Endothelial cell (in vitro differentiated cells): ENCODE data around the gene VWF. TPM values are rescaled to one million over a fixed set of nuclear protein-coding genes. Genes with fewer than 3 reads are reported as not detected.

Experiments
- DNase-seq: peaks from one replicate; pipeline ENCODE4 v3.0.0; 2021; ENCODE audit warnings: low spot score
- H3K27ac Mint-ChIP-seq: one replicate; pipeline ENCODE4 v1.8.0; 2021; ENCODE audit warnings: mixed read lengths, inconsistent platforms; ENCODE audit not compliant: unreplicated experiment
- H3K27me3 Mint-ChIP-seq: one replicate; pipeline ENCODE4 v1.8.0; 2021; ENCODE audit warnings: mild to moderate bottlenecking, moderate library complexity, mixed read lengths, inconsistent platforms; ENCODE audit not compliant: unreplicated experiment
- H3K36me3 Mint-ChIP-seq: one replicate; pipeline ENCODE4 v1.8.0; 2021; ENCODE audit warnings: mild to moderate bottlenecking, low read depth, mixed read lengths, inconsistent platforms; ENCODE audit not compliant: unreplicated experiment
- H3K4me1 Mint-ChIP-seq: one replicate; pipeline ENCODE4 v1.8.0; 2021; ENCODE audit warnings: mild to moderate bottlenecking, mixed read lengths, inconsistent platforms; ENCODE audit not compliant: unreplicated experiment
- H3K4me3 Mint-ChIP-seq: one replicate; pipeline ENCODE4 v1.8.0; 2021; ENCODE audit warnings: mild to moderate bottlenecking, mixed read lengths, inconsistent platforms; ENCODE audit not compliant: unreplicated experiment
- H3K9me3 Mint-ChIP-seq: one replicate; pipeline ENCODE4 v1.8.0; 2021; ENCODE audit warnings: mixed read lengths, inconsistent platforms; ENCODE audit not compliant: unreplicated experiment
- CTCF ChIP-seq: fragments of 200-600 bp; sonication (generic); IDR thresholded peaks from one replicate; pipeline ENCODE4 v1.5.0; 2021; ENCODE audit warnings: antibody characterized with exemption; ENCODE audit not compliant: unreplicated experiment
- total RNA-seq: library from RNA; stranded (reverse); fragmentation: NEBNext Ultra II Directional; extraction: Animal tissue kit (Norgen Biotek cat#: 25700); gene quantifications from one replicate; pipeline ENCODE4 v1.2.1, GENCODE V29; 2021; ENCODE audit not compliant: unreplicated experiment

The VWF gene
- total RNA-seq, 1 donor from 2014 or later = 56.0 TPM

DNA sequence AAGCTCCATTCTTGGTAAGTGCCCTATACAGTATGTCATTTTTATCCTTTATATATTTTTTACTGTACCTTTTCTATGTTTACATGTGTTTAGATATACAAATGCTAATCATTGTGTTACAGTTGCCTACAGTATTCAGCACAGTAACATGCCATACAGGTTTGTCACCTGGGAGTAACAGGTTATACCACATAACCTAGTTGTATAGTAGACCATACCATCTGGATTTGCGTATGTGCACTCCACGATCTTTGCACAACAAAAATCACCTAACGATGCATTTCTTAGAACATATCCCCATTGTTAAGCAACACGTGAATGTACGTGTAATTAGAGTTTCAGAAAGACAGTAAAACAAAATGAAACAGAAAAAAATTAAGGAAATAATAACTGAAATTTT, 167.5 kb downstream of the VWF start:
- Mint-ChIP-seq H3K9me3 (no peaks in the 10 kb centered on the region), H3K27ac (no peak overlapping the region), H3K4me1 (no peaks in the 10 kb centered on the region), H3K4me3 (no peak overlapping the region), H3K36me3 (peaks cover 5% of the 10 kb centered on the region), H3K27me3 (no peaks in the 10 kb centered on the region)
- no peak for TF ChIP-seq CTCF
- no peak for DNase-seq

- H3K36me3 Mint-ChIP-seq = peaks cover 7% of the 10 kb centered on the region
- no peaks in the 10 kb centered on the region for H3K27me3 Mint-ChIP-seq
- H3K4me3 Mint-ChIP-seq = no peak overlapping the region
- no peak for TF ChIP-seq CTCF
- H3K27ac Mint-ChIP-seq = no peak overlapping the region
- H3K4me1 Mint-ChIP-seq = no peaks in the 10 kb centered on the region
- no peak for DNase-seq
- no peaks in the 10 kb centered on the region for H3K9me3 Mint-ChIP-seq
Observed at GRCh38 chr12:5954661-5955060, 169.8 kb downstream of the VWF start.

- H3K36me3 Mint-ChIP-seq = peaks cover 7% of the 10 kb centered on the region
- no peak for TF ChIP-seq CTCF
- H3K27ac Mint-ChIP-seq = no peak overlapping the region
- H3K4me3 Mint-ChIP-seq = no peak overlapping the region
- H3K9me3 Mint-ChIP-seq = no peaks in the 10 kb centered on the region
- H3K4me1 Mint-ChIP-seq = no peaks in the 10 kb centered on the region
- no peak for DNase-seq
- H3K27me3 Mint-ChIP-seq = no peaks in the 10 kb centered on the region
Observed at GRCh38 chr12:5953835-5954586, 170.5 kb downstream of the VWF start.

- TF ChIP-seq CTCF = no peak
- H3K27ac Mint-ChIP-seq = no peak overlapping the region
- H3K4me1 Mint-ChIP-seq = no peaks in the 10 kb centered on the region
- no peak for DNase-seq
- H3K9me3 Mint-ChIP-seq = no peaks in the 10 kb centered on the region
- H3K4me3 Mint-ChIP-seq = no peak overlapping the region
- no peaks in the 10 kb centered on the region for H3K27me3 Mint-ChIP-seq
- peaks cover 9% of the 10 kb centered on the region for H3K36me3 Mint-ChIP-seq
Observed at GRCh38 chr12:5952031-5952430, 172.4 kb downstream of the VWF start.

GRCh38 chr12:5948696-5949095, 175.8 kb downstream of the VWF start:
- peaks cover 4% of the 10 kb centered on the region for H3K27me3 Mint-ChIP-seq
- H3K4me1 Mint-ChIP-seq = peaks cover 6% of the 10 kb centered on the region
- no peak for TF ChIP-seq CTCF
- H3K27ac Mint-ChIP-seq = no peak overlapping the region
- peaks cover 15% of the 10 kb centered on the region for H3K36me3 Mint-ChIP-seq
- H3K9me3 Mint-ChIP-seq = no peaks in the 10 kb centered on the region
- H3K4me3 Mint-ChIP-seq = no peak overlapping the region
- DNase-seq = no peak
